Gastrocnemius medialis (tissue), 4 donors: ENCODE measurements around the gene EMX1.

Experiments used
- POLR2A ChIP-seq, 2 donors: fragments of 450-650 bp; IDR thresholded peaks; one replicate each; pipeline ENCODE4 v1.6.1; 2017; ENCODE audit warnings: antibody characterized with exemption in 2 of 2, mild to moderate bottlenecking in 2 of 2, moderate library complexity in 2 of 2
- TF ChIP-seq, protein P1 (sequence below), 5 experiments: fragments of 450-650 bp in 3 of 5; fragments of 200-600 bp in 2 of 5; sonication (generic) in 2 of 5; IDR thresholded peaks in 4 of 5; conservative IDR thresholded peaks in 1 of 5; 1 replicate in 4 of 5; 2 replicates in 1 of 5; pipeline ENCODE4 v1.5.1; 2016 to 2019; ENCODE audit warnings: antibody characterized with exemption in 5 of 5, mild to moderate bottlenecking in 3 of 5, moderate library complexity in 3 of 5

DNA sequence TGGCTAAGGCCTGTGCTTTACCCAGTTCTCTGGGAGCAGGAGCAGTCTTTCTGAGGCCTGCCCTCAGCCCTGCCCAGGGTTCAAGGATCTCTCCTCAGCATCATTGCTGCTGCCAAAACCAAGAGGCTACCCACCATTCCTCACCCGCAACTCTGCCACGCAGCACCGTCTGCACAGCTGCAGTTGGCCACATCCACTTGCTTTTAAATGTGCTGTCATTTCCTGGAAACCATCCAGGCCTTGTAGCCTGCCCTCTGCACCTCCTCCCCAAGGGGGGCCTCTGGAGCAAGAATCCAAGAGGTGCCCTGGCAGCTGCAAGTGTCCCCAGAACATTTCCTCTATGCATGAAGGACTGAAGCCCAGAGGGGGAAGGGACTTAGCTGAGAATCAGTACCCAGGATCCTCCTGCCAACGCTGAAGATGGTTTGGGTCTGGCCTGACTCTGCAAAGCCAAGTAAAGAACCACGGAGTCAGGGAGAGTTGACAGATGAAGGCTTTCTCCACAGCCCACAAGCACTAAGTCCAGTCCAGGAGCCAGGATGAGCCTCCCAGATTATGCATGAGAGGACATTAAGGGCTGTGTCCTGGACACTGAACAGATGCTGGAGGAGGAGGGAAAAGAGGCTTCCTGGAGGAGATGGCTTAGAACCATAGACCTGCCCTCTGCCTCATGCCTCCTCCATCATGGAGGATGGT is 14.9 kb downstream of the EMX1 start:
- no peak for TF ChIP-seq POLR2A (IDR thresholded peaks at IDR 0.05)
- TF ChIP-seq, protein P1, sequence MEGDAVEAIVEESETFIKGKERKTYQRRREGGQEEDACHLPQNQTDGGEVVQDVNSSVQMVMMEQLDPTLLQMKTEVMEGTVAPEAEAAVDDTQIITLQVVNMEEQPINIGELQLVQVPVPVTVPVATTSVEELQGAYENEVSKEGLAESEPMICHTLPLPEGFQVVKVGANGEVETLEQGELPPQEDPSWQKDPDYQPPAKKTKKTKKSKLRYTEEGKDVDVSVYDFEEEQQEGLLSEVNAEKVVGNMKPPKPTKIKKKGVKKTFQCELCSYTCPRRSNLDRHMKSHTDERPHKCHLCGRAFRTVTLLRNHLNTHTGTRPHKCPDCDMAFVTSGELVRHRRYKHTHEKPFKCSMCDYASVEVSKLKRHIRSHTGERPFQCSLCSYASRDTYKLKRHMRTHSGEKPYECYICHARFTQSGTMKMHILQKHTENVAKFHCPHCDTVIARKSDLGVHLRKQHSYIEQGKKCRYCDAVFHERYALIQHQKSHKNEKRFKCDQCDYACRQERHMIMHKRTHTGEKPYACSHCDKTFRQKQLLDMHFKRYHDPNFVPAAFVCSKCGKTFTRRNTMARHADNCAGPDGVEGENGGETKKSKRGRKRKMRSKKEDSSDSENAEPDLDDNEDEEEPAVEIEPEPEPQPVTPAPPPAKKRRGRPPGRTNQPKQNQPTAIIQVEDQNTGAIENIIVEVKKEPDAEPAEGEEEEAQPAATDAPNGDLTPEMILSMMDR (IDR thresholded peaks at IDR 0.05 in 4 of 5, conservative IDR thresholded peaks at IDR 0.05 in 1 of 5) = no peak
